ENCODE measurements around the gene NOLC1.

- no peak for TF ChIP-seq CTCF (conservative IDR thresholded peaks at IDR 0.05 in 1 of 2, IDR thresholded peaks at IDR 0.05 in 1 of 2; ENCODE audit: low read depth in 1 of 2, low read length in 2 of 2)
- TF ChIP-seq EZH2 (IDR thresholded peaks at IDR 0.05; ENCODE audit: low read length, missing control alignments), result no peak
Measured at GRCh38 chr10:102135956-102136526, 16.1 kb upstream of the NOLC1 start.
